A673 (cell line): Measurements from ENCODE around the gene MAST4. TPM values are rescaled to one million over a fixed set of nuclear protein-coding genes. Genes with fewer than 3 reads are reported as not detected.

Source experiments
- BruUV-seq: library from RNA; stranded (reverse); fragments of 400-500 nt; replicated peaks from 2 replicates; lab custom pipeline; 2021; lab: Mats Ljungman, UMichigan
- CTCF ChIA-PET: fragments of 300-600 bp; sonication (Branson Sonifier 250); formaldehyde crosslinking; loops from one replicate; lab custom pipeline; 2022; ENCODE audit warnings: antibody characterized with exemption; lab: Charles Lee
- POLR2A ChIA-PET: fragments of 300-600 bp; sonication (Branson Sonifier 250); formaldehyde crosslinking; loops from one replicate; lab custom pipeline; 2022; ENCODE audit warnings: antibody characterized with exemption; ENCODE audit not compliant: low non-redundant PET; lab: Charles Lee
- DNase-seq: peaks from one replicate; pipeline ENCODE4 v3.0.0-alpha.2; 2015; ENCODE audit warnings: low spot score
- H3K27ac ChIP-seq: fragments of 200-600 bp; sonication (generic); 2 replicates; pipeline ENCODE4 v1.5.1; 2016; ENCODE audit warnings: mixed run types, low read depth, mild to moderate bottlenecking, mixed read lengths, antibody characterized with exemption, low read length; ENCODE audit not compliant: poor library complexity, severe bottlenecking
- H3K27me3 ChIP-seq: fragments of 200-600 bp; sonication (generic); replicated peaks from 2 replicates; pipeline ENCODE4 v1.6.1; 2017; ENCODE audit warnings: mixed run types, low read depth, mild to moderate bottlenecking, mixed read lengths, antibody characterized with exemption, low read length; ENCODE audit not compliant: insufficient read depth, poor library complexity
- H3K36me3 ChIP-seq: fragments of 200-600 bp; sonication (generic); 2 replicates; pipeline ENCODE4 v1.6.1; 2016; ENCODE audit warnings: mixed run types, mild to moderate bottlenecking, mixed read lengths, antibody characterized with exemption, low read length; ENCODE audit not compliant: insufficient read depth, poor library complexity, severe bottlenecking
- H3K4me1 ChIP-seq: fragments of 200-600 bp; sonication (generic); 2 replicates; pipeline ENCODE4 v1.6.1; 2017; ENCODE audit warnings: mixed run types, mild to moderate bottlenecking, mixed read lengths, antibody characterized with exemption, low read length; ENCODE audit not compliant: insufficient read depth, poor library complexity, severe bottlenecking
- H3K4me3 ChIP-seq: fragments of 200-600 bp; sonication (generic); 2 replicates; pipeline ENCODE4 v1.5.1; 2016; ENCODE audit warnings: low read depth, mixed run types, mild to moderate bottlenecking, mixed read lengths, low read length; ENCODE audit not compliant: poor library complexity, severe bottlenecking
- H3K9me3 ChIP-seq: fragments of 200-600 bp; sonication (generic); 2 replicates; pipeline ENCODE4 v1.6.1; 2016; ENCODE audit warnings: mixed run types, low read depth, mild to moderate bottlenecking, mixed read lengths, antibody characterized with exemption, low read length; ENCODE audit not compliant: poor library complexity, severe bottlenecking
- EZH2 ChIP-seq: fragments of 200-600 bp; sonication (generic); IDR thresholded peaks from 2 replicates; pipeline ENCODE4 v1.6.1; 2017; ENCODE audit warnings: borderline replicate concordance, low read depth, mild to moderate bottlenecking, mixed read lengths, antibody characterized with exemption, low read length; ENCODE audit not compliant: poor library complexity, severe bottlenecking
- intact Hi-C: fragments of 100-400 bp; cut with micrococcal nuclease; formaldehyde crosslinking; loops from one replicate; pipeline ENCODE4 v1.10.0; 2022; ENCODE audit not compliant: unreplicated experiment
- total RNA-seq: library from RNA; stranded (reverse); gene quantifications from 2 replicates; pipeline ENCODE4 v1.2.3, GENCODE V29; 2021
- TF ChIP-seq, protein P1 (sequence below): fragments of 300-800, 200-600 bp; sonication (generic); conservative IDR thresholded peaks from 2 replicates; pipeline ENCODE4 v1.5.1; 2017; ENCODE audit warnings: low read depth, mild to moderate bottlenecking, antibody characterized with exemption, low read length, moderate library complexity, mixed read lengths

Gene MAST4
- total RNA-seq, 1 experiment from 2014 or later = 4.5 TPM

DNA sequence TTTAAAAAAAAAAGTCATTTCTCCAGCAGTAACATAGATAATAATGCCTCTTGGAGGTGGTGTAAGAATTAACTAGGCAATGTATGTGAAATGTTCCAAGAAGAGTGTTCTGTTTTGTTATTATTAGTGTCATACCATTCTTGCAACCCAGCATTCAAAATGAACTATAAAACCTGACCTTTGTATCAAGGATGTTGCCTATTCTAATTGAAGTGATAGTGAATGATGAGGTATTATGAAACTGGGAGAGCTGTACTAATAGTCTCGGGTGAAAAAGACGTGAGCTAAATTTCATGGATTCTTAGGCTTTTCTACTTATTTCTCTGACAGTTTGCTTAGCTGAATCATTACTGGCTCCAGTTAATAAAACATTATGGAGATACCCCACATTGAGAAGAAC lies 375.8 kb downstream of the MAST4 start:
- Histone ChIP-seq H3K27me3 (no peaks in the 10 kb centered on the region), H3K36me3 (no peaks in the 10 kb centered on the region), H3K4me1 (no peaks in the 10 kb centered on the region), H3K4me3 (no peak overlapping the region), H3K9me3 (no peaks in the 10 kb centered on the region), H3K27ac (no peak overlapping the region)
- intact Hi-C loops = no loop called here
- TF ChIP-seq EZH2 = no peak
- TF ChIP-seq, protein P1, sequence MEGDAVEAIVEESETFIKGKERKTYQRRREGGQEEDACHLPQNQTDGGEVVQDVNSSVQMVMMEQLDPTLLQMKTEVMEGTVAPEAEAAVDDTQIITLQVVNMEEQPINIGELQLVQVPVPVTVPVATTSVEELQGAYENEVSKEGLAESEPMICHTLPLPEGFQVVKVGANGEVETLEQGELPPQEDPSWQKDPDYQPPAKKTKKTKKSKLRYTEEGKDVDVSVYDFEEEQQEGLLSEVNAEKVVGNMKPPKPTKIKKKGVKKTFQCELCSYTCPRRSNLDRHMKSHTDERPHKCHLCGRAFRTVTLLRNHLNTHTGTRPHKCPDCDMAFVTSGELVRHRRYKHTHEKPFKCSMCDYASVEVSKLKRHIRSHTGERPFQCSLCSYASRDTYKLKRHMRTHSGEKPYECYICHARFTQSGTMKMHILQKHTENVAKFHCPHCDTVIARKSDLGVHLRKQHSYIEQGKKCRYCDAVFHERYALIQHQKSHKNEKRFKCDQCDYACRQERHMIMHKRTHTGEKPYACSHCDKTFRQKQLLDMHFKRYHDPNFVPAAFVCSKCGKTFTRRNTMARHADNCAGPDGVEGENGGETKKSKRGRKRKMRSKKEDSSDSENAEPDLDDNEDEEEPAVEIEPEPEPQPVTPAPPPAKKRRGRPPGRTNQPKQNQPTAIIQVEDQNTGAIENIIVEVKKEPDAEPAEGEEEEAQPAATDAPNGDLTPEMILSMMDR = no peak
- no peak for DNase-seq
- CTCF ChIA-PET = no interaction called here
- POLR2A ChIA-PET = no interaction called here
- BruUV-seq = no TSS peak

DNA sequence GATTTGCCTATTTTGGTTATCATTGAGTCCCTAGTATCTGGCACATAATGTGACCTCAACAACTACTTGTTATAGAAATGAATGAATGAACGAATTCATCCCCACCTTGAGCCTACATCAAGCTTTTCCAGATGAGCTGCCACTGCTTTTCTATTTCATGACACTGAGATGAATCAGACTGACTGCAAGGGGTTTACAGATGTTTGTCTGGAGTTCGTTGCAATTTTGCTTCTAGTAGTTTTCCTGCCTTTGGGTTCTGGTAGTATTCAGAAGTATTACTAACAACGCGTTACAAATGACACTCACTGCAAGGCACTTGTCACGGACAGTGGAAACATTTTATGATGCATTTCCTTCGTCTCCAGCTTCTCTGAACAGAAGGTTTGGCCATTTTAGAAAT lies 378.1 kb downstream of the MAST4 start:
- Histone ChIP-seq H3K27me3 (no peaks in the 10 kb centered on the region), H3K27ac (no peak overlapping the region), H3K9me3 (no peaks in the 10 kb centered on the region), H3K36me3 (no peaks in the 10 kb centered on the region), H3K4me1 (no peaks in the 10 kb centered on the region), H3K4me3 (no peak overlapping the region)
- intact Hi-C loops = no loop called here
- POLR2A ChIA-PET = no interaction called here
- CTCF ChIA-PET = no interaction called here
- TF ChIP-seq, protein P1 = no peak
- TF ChIP-seq EZH2 = no peak
- DNase-seq = no peak
- no TSS peak for BruUV-seq

DNA sequence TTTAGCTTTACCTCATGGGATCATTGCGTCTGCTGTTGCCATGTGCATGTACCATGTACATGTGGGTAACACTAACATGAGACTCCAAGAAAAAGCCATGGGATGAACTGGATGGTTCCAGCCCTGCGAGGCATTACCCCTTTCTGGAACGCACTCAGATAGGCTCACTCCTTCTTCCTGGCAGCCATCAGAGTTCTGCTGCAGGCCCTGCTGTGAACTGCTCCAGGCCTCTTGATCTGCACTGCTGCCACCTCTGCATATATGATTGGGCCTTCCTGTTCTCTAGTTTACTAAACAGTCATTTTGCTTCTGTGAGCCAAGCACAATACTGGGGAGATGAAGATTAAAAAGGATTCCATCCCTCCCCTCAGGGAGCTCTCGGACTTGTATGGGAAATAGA lies 379.9 kb downstream of the MAST4 start:
- ChIA-PET CTCF (no interaction called here), POLR2A (no interaction called here)
- Histone ChIP-seq H3K4me3 (no peak overlapping the region), H3K27me3 (no peaks in the 10 kb centered on the region), H3K9me3 (no peaks in the 10 kb centered on the region), H3K36me3 (no peaks in the 10 kb centered on the region), H3K27ac (no peak overlapping the region), H3K4me1 (no peaks in the 10 kb centered on the region)
- TF ChIP-seq, protein P1 = no peak
- TF ChIP-seq EZH2 = no peak
- no TSS peak for BruUV-seq
- intact Hi-C loops = no loop called here
- no peak for DNase-seq
